Myocyte (in vitro differentiated cells): ENCODE results near the gene ZNF385C. TPM values are rescaled to one million over a fixed set of nuclear protein-coding genes. Genes with fewer than 3 reads are reported as not detected.
A peak's percentile ranks its signal among the peaks of the same experiment; 100 is the strongest.
"Not testable (repeated sequence)": the region's sequence is repeated elsewhere in the genome, so short reads cannot be mapped to it uniquely, and the experiment has no call there.

Source experiments
- DNase-seq: peaks from one replicate; pipeline ENCODE4 v3.0.0-alpha.2; 2012; ENCODE audit warnings: low read depth
- polyA plus RNA-seq: library from polyadenylated mRNA; unstranded; fragments of >200 nt; gene quantifications from one replicate; pipeline ENCODE4 v1.2.1, GENCODE V29; 2012; ENCODE audit warnings: missing spikeins
- total RNA-seq: library from RNA; depleted of rRNA; stranded (reverse); fragments of >200 nt; gene quantifications from 2 replicates; pipeline ENCODE4 v1.2.3, GENCODE V29; 2014

The ZNF385C gene
- 0.05 and 0.36 TPM in 2 replicates for total RNA-seq
- 0.15 TPM for polyA plus RNA-seq

GRCh38 chr17:42097691-42098631 is at the start of gene ZNF385C:
Gene ZNF385C (minus strand): TSS chr17:42098473. CDS start chr17:42063056, 35,417 bp downstream.
- no peak for DNase-seq

GRCh38 chr17:42146911-42147607 is 48.8 kb upstream of the ZNF385C start:
- DNase-seq: peak; percentile 64

GRCh38 chr17:42143138-42143537 is 44.9 kb upstream of the ZNF385C start:
- peak; percentile 71 for DNase-seq

- DNase-seq: peak; percentile 98
These were observed 44.2 kb upstream of the ZNF385C start for GRCh38 chr17:42142371-42142896.

- peak; percentile 49 for DNase-seq
These were observed 43.1 kb upstream of the ZNF385C start for GRCh38 chr17:42141382-42141781.

- not testable (repeated sequence) for DNase-seq
These were observed 42.4 kb upstream of the ZNF385C start for GRCh38 chr17:42140690-42141089.

GRCh38 chr17:42138749-42139492 is 40.6 kb upstream of the ZNF385C start:
- DNase-seq: peak; percentile 24

GRCh38 chr17:42136654-42137051 is 38.4 kb upstream of the ZNF385C start:
- DNase-seq: no peak

- no peak for DNase-seq
These were observed 37.7 kb upstream of the ZNF385C start for GRCh38 chr17:42135664-42136653.

GRCh38 chr17:42135151-42135550 is 36.9 kb upstream of the ZNF385C start:
- no peak for DNase-seq

- peak; percentile 44 for DNase-seq
These were observed 35.3 kb upstream of the ZNF385C start for GRCh38 chr17:42133461-42134041.

GRCh38 chr17:42132941-42133340 is 34.7 kb upstream of the ZNF385C start:
- peak; percentile 96 for DNase-seq

GRCh38 chr17:42131981-42132432 is 33.7 kb upstream of the ZNF385C start:
- no peak for DNase-seq

- DNase-seq: no peak
These were observed 33.0 kb upstream of the ZNF385C start for GRCh38 chr17:42131232-42131631.

GRCh38 chr17:42130310-42130936 is 32.1 kb upstream of the ZNF385C start:
- DNase-seq: no peak

GRCh38 chr17:42129109-42129837 is 31.0 kb upstream of the ZNF385C start:
- DNase-seq: no peak

GRCh38 chr17:42127414-42127813 is 29.1 kb upstream of the ZNF385C start:
- DNase-seq: no peak

- DNase-seq: no peak
These were observed 28.6 kb upstream of the ZNF385C start for GRCh38 chr17:42126836-42127235.
